PC-9 (cell line): ENCODE data around the gene SLC17A7. TPM values are rescaled to one million over a fixed set of nuclear protein-coding genes. Genes with fewer than 3 reads are reported as not detected.

ENCODE experiments used
- BruUV-seq: library from RNA; stranded (reverse); fragments of 400-500 nt; replicated peaks from 2 replicates; lab custom pipeline; 2021; lab: Mats Ljungman, UMichigan
- CTCF ChIA-PET: fragments of 300-600 bp; sonication (Branson Sonifier 250); formaldehyde crosslinking; loops from one replicate; lab custom pipeline; 2022; ENCODE audit warnings: antibody characterized with exemption; lab: Charles Lee
- POLR2A ChIA-PET: fragments of 300-600 bp; sonication (Branson Sonifier 250); formaldehyde crosslinking; loops from one replicate; lab custom pipeline; 2022; ENCODE audit warnings: antibody characterized with exemption; ENCODE audit not compliant: unreplicated experiment; lab: Charles Lee
- DNase-seq, 2 experiments: peaks; one replicate each; pipeline versions ENCODE4 v3.0.0 to v3.0.0-alpha.2; 2015 to 2022; ENCODE audit warnings: mixed read lengths in 1 of 2
- H2AFZ ChIP-seq: fragments of 200-600 bp; sonication (generic); 2 replicates; pipeline ENCODE4 v1.8.1; 2017; ENCODE audit warnings: antibody characterized with exemption
- H3F3A ChIP-seq: fragments of 200-600 bp; sonication (generic); 2 replicates; pipeline ENCODE4 v1.8.1; 2017; ENCODE audit warnings: antibody characterized with exemption, mild to moderate bottlenecking, low read depth; ENCODE audit not compliant: insufficient read depth
- H3K27ac ChIP-seq: fragments of 200-600 bp; sonication (generic); 2 replicates; pipeline ENCODE4 v1.6.1; 2016; ENCODE audit warnings: mixed run types
- H3K27me3 ChIP-seq: fragments of 200-600 bp; sonication (generic); 2 replicates; pipeline ENCODE4 v1.6.1; 2016; ENCODE audit warnings: low read depth, mixed run types; ENCODE audit not compliant: insufficient read depth
- H3K36me3 ChIP-seq: fragments of 200-600 bp; sonication (generic); 2 replicates; pipeline ENCODE4 v1.6.1; 2016; ENCODE audit warnings: low read depth, mixed run types
- H3K4me1 ChIP-seq: fragments of 200-600 bp; sonication (generic); replicated peaks from 2 replicates; pipeline ENCODE4 v1.6.1; 2016; ENCODE audit warnings: mixed run types; ENCODE audit not compliant: insufficient read depth
- H3K4me2 ChIP-seq: fragments of 200-600 bp; sonication (generic); 2 replicates; pipeline ENCODE4 v1.6.1; 2017; ENCODE audit warnings: mixed run types
- H3K4me3 ChIP-seq: fragments of 200-600 bp; sonication (generic); 2 replicates; pipeline ENCODE4 v1.6.1; 2016; ENCODE audit warnings: mixed run types
- H3K79me2 ChIP-seq: fragments of 200-600 bp; sonication (generic); 2 replicates; pipeline ENCODE4 v1.6.1; 2017; ENCODE audit warnings: low read depth, mixed run types
- H3K9me2 ChIP-seq: fragments of 200-600 bp; sonication (generic); 2 replicates; pipeline ENCODE4 v1.8.1; 2017; ENCODE audit warnings: mild to moderate bottlenecking; ENCODE audit not compliant: insufficient read depth
- H3K9me3 ChIP-seq: fragments of 200-600 bp; sonication (generic); 2 replicates; pipeline ENCODE4 v1.8.1; 2016; ENCODE audit warnings: low read depth; ENCODE audit not compliant: insufficient read depth
- H4K20me1 ChIP-seq: fragments of 200-600 bp; sonication (generic); 2 replicates; pipeline ENCODE4 v1.8.1; 2017; ENCODE audit not compliant: insufficient read depth
- CTCF ChIP-seq: fragments of 200-600 bp; sonication (generic); conservative IDR thresholded peaks from 2 replicates; pipeline ENCODE4 v1.6.1; 2017; ENCODE audit warnings: mixed run types, antibody characterized with exemption, mild to moderate bottlenecking, moderate library complexity
- EZH2 ChIP-seq: fragments of 200-600 bp; sonication (generic); IDR thresholded peaks from 2 replicates; pipeline ENCODE4 v1.8.0; 2017; ENCODE audit warnings: antibody characterized with exemption, low read depth
- intact Hi-C: fragments of 100-400 bp; cut with micrococcal nuclease; formaldehyde crosslinking; loops from one replicate; pipeline ENCODE4 v1.10.0; 2022; ENCODE audit not compliant: unreplicated experiment
- total RNA-seq: library from RNA; stranded (reverse); gene quantifications from 2 replicates; pipeline ENCODE4 v1.2.3, GENCODE V29; 2021

Gene SLC17A7
- total RNA-seq, 1 experiment from 2014 or later: 0.68 TPM

- Histone ChIP-seq H3K27me3 (no peaks in the 10 kb centered on the region), H3K9me2 (no peaks in the 10 kb centered on the region), H4K20me1 (no peaks in the 10 kb centered on the region), H3K4me1 (peaks cover 13% of the 10 kb centered on the region), H2AFZ (peak overlapping the region; percentile 70), H3K79me2 (peaks cover 53% of the 10 kb centered on the region), H3K4me2 (peak overlapping the region; percentile 85), H3K9me3 (no peaks in the 10 kb centered on the region), H3F3A (peaks cover 26% of the 10 kb centered on the region), H3K27ac (peak overlapping the region; percentile 92), H3K36me3 (peaks cover 4% of the 10 kb centered on the region), H3K4me3 (peak overlapping the region; percentile 87)
- TF ChIP-seq EZH2 (no peak), CTCF (no peak)
- DNase-seq: no peak
- ChIA-PET POLR2A (interaction anchor here (0.5 to 1.0 kb wide), 7 partner anchors 187 to 1043 kb away, joined by 3 to 7 read pairs (median 5); partner anchors contain the start of genes BCL2L12, CA11 and IRF3), CTCF (no interaction called here)
- TSS peak; percentile 86 for BruUV-seq
- intact Hi-C loops: loop anchor here (1.0 to 2.0 kb wide), 3 partner anchors 34 to 187 kb away; partner anchors contain the start of genes RPL13A, RPS11 and RRAS
Observed at GRCh38 chr19:49453757-49454240, 12.5 kb upstream of the SLC17A7 start.

DNA sequence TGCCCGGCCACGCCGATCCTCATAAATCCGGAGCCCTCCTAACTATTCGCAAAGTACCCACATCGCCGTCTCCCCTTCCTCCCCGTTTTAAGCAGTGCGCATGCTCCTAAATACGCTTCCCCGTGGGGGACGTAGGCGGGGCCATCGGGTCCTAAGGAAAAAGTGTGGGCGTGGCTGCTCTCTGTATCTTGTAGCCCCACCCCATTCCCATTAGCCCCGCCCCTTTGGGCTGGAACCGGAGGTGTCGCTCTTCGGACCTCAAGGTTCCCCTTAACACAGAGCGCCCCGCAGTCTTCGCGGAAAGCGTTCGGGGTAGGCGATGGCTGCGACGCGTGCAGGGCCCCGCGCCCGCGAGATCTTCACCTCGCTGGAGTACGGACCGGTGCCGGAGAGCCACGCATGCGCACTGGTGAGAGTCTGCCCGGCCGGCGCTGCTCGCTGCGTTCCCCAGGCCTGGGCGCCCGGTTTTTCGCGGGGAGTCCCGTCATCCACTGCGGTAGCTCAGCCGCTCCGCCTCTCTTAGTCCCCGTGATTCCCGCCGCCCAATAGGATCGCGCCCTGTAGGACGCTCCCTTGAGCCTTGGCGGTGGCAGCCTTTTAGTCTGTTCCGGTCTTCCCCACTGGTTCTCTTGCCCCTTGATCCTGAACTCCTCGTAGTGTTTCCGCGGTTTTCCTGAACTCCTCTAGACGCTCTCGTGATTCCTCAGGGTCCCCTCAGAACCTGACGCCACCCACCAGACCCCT is 11.9 kb upstream of the SLC17A7 start, which contains the start of gene ALDH16A1:
TSS of gene ALDH16A1 (plus strand) at position 213 of the 744 bp plus-strand sequence. CDS start at position 320, 107 bp downstream.
- Histone ChIP-seq H3K36me3 (peaks cover 10% of the 10 kb centered on the region), H3K9me2 (no peaks in the 10 kb centered on the region), H3K4me3 (peak within 1 kb of the TSS; percentile 87), H2AFZ (peak within 1 kb of the TSS; percentile 85), H3K27me3 (no peaks in the 10 kb centered on the region), H3K9me3 (no peaks in the 10 kb centered on the region), H4K20me1 (no peaks in the 10 kb centered on the region), H3K4me2 (peak within 1 kb of the TSS; percentile 85), H3F3A (peaks cover 32% of the 10 kb centered on the region), H3K27ac (peak within 1 kb of the TSS; percentile 92), H3K4me1 (peaks cover 13% of the 10 kb centered on the region), H3K79me2 (peaks cover 59% of the 10 kb centered on the region)
- peak; percentile 93 to 96 for DNase-seq
- no TSS peak for BruUV-seq
- POLR2A ChIA-PET: interaction anchor here (0.5 to 1.0 kb wide), 10 partner anchors 188 to 1090 kb away, joined by 3 to 7 read pairs (median 4); partner anchors contain the start of genes BCL2L12, CA11 and IRF3
- CTCF ChIA-PET: interaction anchor here (0.6 kb wide), 1 partner anchor 434 kb away, joined by 6 read pairs; no protein-coding TSS in a partner anchor
- intact Hi-C loops: loop anchor here (1.0 to 2.0 kb wide), 3 partner anchors 34 to 188 kb away; partner anchors contain the start of genes RPL13A, RPS11 and RRAS
- TF ChIP-seq EZH2: no peak
- TF ChIP-seq CTCF: no peak

DNA sequence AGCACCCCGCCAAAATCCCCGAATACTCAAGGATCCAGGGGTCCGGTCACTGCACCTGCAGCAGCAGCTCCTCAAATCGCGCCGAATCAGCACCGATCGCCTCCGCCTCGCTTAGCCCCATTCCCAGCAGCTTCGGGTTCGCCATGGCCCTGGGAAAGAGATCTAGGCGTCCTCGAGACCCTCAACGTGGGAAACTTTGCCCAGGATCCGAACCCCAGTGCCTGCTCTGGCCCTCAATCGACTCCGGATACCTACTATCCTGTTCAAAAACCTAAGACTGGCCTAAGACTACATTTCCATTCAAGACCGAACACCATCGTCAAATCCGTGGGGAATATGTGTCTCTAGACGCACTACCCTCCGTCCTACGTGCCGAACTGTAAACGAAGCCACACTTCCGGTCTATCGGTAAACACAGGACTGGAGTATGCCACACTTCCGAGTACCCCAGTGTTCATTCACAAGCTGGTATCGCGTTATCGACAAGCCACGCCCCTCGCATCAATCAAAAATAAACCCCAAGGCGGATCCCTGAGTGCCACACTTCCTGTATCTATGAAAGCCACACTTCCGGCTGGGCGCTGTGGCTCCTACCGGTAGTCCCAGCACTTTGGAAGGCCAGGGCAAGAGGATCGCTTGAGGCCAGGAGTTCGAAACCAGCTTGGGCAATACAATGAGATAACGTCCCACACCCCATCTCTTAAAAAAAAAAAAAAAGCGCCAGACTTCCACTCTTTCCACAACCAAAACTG is 10.3 kb upstream of the SLC17A7 start, which contains the start of gene PIH1D1:
TSS of gene PIH1D1 (minus strand) at position 385 of the 752 bp plus-strand sequence. CDS start at position 145, 240 bp downstream.
- Histone ChIP-seq H2AFZ (peak within 1 kb of the TSS; percentile 98), H3K79me2 (peaks cover 60% of the 10 kb centered on the region), H3K4me3 (peak within 1 kb of the TSS; percentile 87), H4K20me1 (no peaks in the 10 kb centered on the region), H3F3A (peaks cover 47% of the 10 kb centered on the region), H3K9me2 (no peaks in the 10 kb centered on the region), H3K36me3 (peaks cover 11% of the 10 kb centered on the region), H3K9me3 (no peaks in the 10 kb centered on the region), H3K27me3 (no peaks in the 10 kb centered on the region), H3K4me1 (peaks cover 13% of the 10 kb centered on the region), H3K27ac (peak within 1 kb of the TSS; percentile 92), H3K4me2 (peak within 1 kb of the TSS; percentile 98)
- peak; percentile 96 to 100 for DNase-seq
- BruUV-seq: no TSS peak
- intact Hi-C loops: loop anchor here (2.0 kb wide), 2 partner anchors 45 to 189 kb away; partner anchors contain the start of genes RPS11 and RRAS
- TF ChIP-seq CTCF (no peak), EZH2 (no peak)
- POLR2A ChIA-PET: interaction anchor here (0.5 to 1.0 kb wide), 11 partner anchors 10 to 1818 kb away, joined by 3 to 6 read pairs (median 4); partner anchors contain the start of gene RUVBL2
- CTCF ChIA-PET: interaction anchor here (0.5 to 1.0 kb wide), 4 partner anchors 91 to 197 kb away, joined by 3 read pairs; no protein-coding TSS in a partner anchor
